ENCODE data around the gene ADGRL3.

ADGRL3 gene

GRCh38 chr4:61909031-61909430, 708.9 kb downstream of the ADGRL3 start:
- no peak for TF ChIP-seq ZFX (IDR thresholded peaks at IDR 0.05)
- no peak for TF ChIP-seq CTCF (conservative IDR thresholded peaks at IDR 0.05)
- H3K27ac ChIP-seq = no peak overlapping the region

- no peak for TF ChIP-seq CTCF (conservative IDR thresholded peaks at IDR 0.05)
- TF ChIP-seq ZFX (IDR thresholded peaks at IDR 0.05) = no peak
- H3K27ac ChIP-seq = no peak overlapping the region
These were observed 711.2 kb downstream of the ADGRL3 start for GRCh38 chr4:61911313-61911756.

- H3K27ac ChIP-seq = no peak overlapping the region
- TF ChIP-seq CTCF (conservative IDR thresholded peaks at IDR 0.05) (no peak), ZFX (IDR thresholded peaks at IDR 0.05) (no peak)
These were observed 713.5 kb downstream of the ADGRL3 start for GRCh38 chr4:61913619-61914018.

- no peak overlapping the region for H3K27ac ChIP-seq
- TF ChIP-seq CTCF (conservative IDR thresholded peaks at IDR 0.05) = no peak
These were observed 715.4 kb downstream of the ADGRL3 start for GRCh38 chr4:61915501-61915900.

GRCh38 chr4:61918507-61918906, 718.4 kb downstream of the ADGRL3 start:
- TF ChIP-seq ZFX (IDR thresholded peaks at IDR 0.05) (no peak), CTCF (conservative IDR thresholded peaks at IDR 0.05) (no peak)
- H3K27ac ChIP-seq = no peak overlapping the region

- TF ChIP-seq CTCF (conservative IDR thresholded peaks at IDR 0.05) = no peak
- no peak for TF ChIP-seq ZFX (IDR thresholded peaks at IDR 0.05)
- no peak overlapping the region for H3K27ac ChIP-seq
These were observed 718.9 kb downstream of the ADGRL3 start for GRCh38 chr4:61918987-61919386.

GRCh38 chr4:61919561-61919960, 719.4 kb downstream of the ADGRL3 start:
- no peak overlapping the region for H3K27ac ChIP-seq
- TF ChIP-seq CTCF (conservative IDR thresholded peaks at IDR 0.05) (no peak), ZFX (IDR thresholded peaks at IDR 0.05) (no peak)
